Colonic mucosa (tissue), 4 donors: ENCODE data around the gene SCFD2. TPM values are rescaled to one million over a fixed set of nuclear protein-coding genes. Genes with fewer than 3 reads are reported as not detected.

Experiments used
- DNase-seq: peaks from one replicate; pipeline ENCODE4 v3.0.0-alpha.2; 2020
- H3K27ac ChIP-seq: fragments of 200-600 bp; one replicate; pipeline ENCODE4 v1.8.0; 2021
- H3K27me3 ChIP-seq: fragments of 200-600 bp; one replicate; pipeline ENCODE4 v1.8.0; 2021
- H3K36me3 ChIP-seq: fragments of 200-600 bp; one replicate; pipeline ENCODE4 v1.8.0; 2021
- H3K4me1 ChIP-seq: fragments of 200-600 bp; one replicate; pipeline ENCODE4 v1.8.0; 2021; ENCODE audit warnings: mild to moderate bottlenecking
- H3K4me3 ChIP-seq: fragments of 200-600 bp; one replicate; pipeline ENCODE4 v1.8.0; 2021
- H3K9ac ChIP-seq, 2 donors: one replicate each; pipeline ENCODE4 v1.7.0; 2013; ENCODE audit warnings: control low read depth in 2 of 2, low read depth in 2 of 2, low read length in 2 of 2
- H3K9me3 ChIP-seq: fragments of 200-600 bp; one replicate; pipeline ENCODE4 v1.8.0; 2021
- intact Hi-C: fragments of 100-400 bp; cut with DNase I; formaldehyde crosslinking; loops from one replicate; pipeline ENCODE4 v1.14.1; 2022
- total RNA-seq, 2 donors: library from RNA; stranded (reverse); fragmentation: NEBNext Ultra II Directional in 1 of 2; extraction: Animal tissue kit (Norgen Biotek cat#: 25700) in 1 of 2; gene quantifications; one replicate each; pipeline ENCODE4 v1.2.1, GENCODE V29; 2021
- TF ChIP-seq, protein P1 (sequence below): fragments of 200-600 bp; IDR thresholded peaks from one replicate; pipeline ENCODE4 v1.8.0; 2022; ENCODE audit warnings: antibody characterized with exemption, mild to moderate bottlenecking
- donor health status: healthy.
- donor health status: DM: no; HTN: no; CAD: no.
- donor health status: DM: no; HTN: no; CAD: no.

SCFD2 gene
- total RNA-seq, 2 donors from 2014 or later = 11.5 to 29.4 TPM

DNA sequence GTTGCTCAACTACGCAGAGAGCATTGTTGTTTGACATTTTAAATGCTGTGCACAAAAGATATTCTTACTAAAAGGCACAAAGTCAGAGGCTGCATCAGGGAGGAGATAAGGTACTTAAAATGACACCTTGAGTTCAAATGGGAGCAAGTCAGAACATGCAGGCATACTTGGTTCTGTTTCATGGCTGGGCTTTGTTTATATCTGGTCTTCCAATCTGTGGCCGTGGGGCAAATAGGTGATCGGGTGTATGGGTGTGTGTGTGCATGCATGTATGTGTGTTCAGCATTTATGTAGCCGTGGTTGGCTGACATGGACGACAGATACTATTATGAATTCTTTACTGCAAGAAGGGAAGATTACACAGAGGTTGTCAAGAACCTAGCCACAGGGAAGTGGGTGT, 397.6 kb downstream of the SCFD2 start:
- Histone ChIP-seq H3K9me3 (no peaks in the 10 kb centered on the region), H3K9ac (no peak overlapping the region), H3K27me3 (no peaks in the 10 kb centered on the region), H3K4me3 (no peak overlapping the region), H3K4me1 (no peaks in the 10 kb centered on the region), H3K36me3 (no peaks in the 10 kb centered on the region), H3K27ac (no peak overlapping the region)
- TF ChIP-seq, protein P1, sequence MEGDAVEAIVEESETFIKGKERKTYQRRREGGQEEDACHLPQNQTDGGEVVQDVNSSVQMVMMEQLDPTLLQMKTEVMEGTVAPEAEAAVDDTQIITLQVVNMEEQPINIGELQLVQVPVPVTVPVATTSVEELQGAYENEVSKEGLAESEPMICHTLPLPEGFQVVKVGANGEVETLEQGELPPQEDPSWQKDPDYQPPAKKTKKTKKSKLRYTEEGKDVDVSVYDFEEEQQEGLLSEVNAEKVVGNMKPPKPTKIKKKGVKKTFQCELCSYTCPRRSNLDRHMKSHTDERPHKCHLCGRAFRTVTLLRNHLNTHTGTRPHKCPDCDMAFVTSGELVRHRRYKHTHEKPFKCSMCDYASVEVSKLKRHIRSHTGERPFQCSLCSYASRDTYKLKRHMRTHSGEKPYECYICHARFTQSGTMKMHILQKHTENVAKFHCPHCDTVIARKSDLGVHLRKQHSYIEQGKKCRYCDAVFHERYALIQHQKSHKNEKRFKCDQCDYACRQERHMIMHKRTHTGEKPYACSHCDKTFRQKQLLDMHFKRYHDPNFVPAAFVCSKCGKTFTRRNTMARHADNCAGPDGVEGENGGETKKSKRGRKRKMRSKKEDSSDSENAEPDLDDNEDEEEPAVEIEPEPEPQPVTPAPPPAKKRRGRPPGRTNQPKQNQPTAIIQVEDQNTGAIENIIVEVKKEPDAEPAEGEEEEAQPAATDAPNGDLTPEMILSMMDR = no peak
- intact Hi-C loops = no loop called here
- DNase-seq = no peak

- H3K9ac ChIP-seq = no peak overlapping the region
- intact Hi-C loops = no loop called here
- H3K36me3 ChIP-seq = no peaks in the 10 kb centered on the region
- H3K4me3 ChIP-seq = no peak overlapping the region
- H3K27ac ChIP-seq = no peak overlapping the region
- DNase-seq = no peak
- no peaks in the 10 kb centered on the region for H3K9me3 ChIP-seq
- H3K4me1 ChIP-seq = no peaks in the 10 kb centered on the region
- H3K27me3 ChIP-seq = no peaks in the 10 kb centered on the region
- TF ChIP-seq, protein P1 = no peak
Measured at GRCh38 chr4:52966781-52967180, 399.1 kb downstream of the SCFD2 start.

GRCh38 chr4:52966172-52966571, 399.7 kb downstream of the SCFD2 start:
- Histone ChIP-seq H3K9ac (no peak overlapping the region), H3K9me3 (no peaks in the 10 kb centered on the region), H3K27me3 (no peaks in the 10 kb centered on the region), H3K27ac (no peak overlapping the region), H3K36me3 (no peaks in the 10 kb centered on the region), H3K4me3 (no peak overlapping the region), H3K4me1 (no peaks in the 10 kb centered on the region)
- no peak for DNase-seq
- TF ChIP-seq, protein P1 = no peak
- intact Hi-C loops = no loop called here

GRCh38 chr4:52964561-52965101, 401.2 kb downstream of the SCFD2 start:
- TF ChIP-seq, protein P1 = no peak
- no peak for DNase-seq
- no peaks in the 10 kb centered on the region for H3K27me3 ChIP-seq
- H3K9me3 ChIP-seq = no peaks in the 10 kb centered on the region
- H3K9ac ChIP-seq = no peak overlapping the region
- intact Hi-C loops = no loop called here
- H3K4me3 ChIP-seq = no peak overlapping the region
- H3K36me3 ChIP-seq = no peaks in the 10 kb centered on the region
- no peak overlapping the region for H3K27ac ChIP-seq
- no peaks in the 10 kb centered on the region for H3K4me1 ChIP-seq

DNA sequence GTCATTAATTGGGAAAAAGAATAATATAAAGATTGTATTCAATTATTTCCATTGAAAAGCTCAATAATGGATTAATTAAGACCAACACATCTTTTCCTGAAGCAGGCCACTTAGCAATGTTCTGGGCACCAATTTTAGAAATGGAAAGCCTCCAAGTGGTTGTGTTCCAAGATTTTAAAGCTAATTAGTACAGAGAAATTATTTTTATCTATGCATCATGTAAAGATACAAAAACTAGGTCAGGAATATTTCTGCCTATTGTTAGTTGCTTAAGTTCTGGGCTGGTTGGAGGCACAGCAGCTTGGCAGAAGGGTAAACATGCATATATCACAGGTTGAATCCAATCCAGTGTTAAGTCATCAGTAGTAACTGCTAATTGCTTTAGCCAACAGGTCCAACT, 401.9 kb downstream of the SCFD2 start:
- H3K27me3 ChIP-seq = no peaks in the 10 kb centered on the region
- intact Hi-C loops = no loop called here
- TF ChIP-seq, protein P1 = no peak

More for the DNA sequence above, 401.9 kb downstream of the SCFD2 start:
- Histone ChIP-seq H3K27ac (no peak overlapping the region), H3K9me3 (no peaks in the 10 kb centered on the region), H3K4me3 (no peak overlapping the region), H3K4me1 (no peaks in the 10 kb centered on the region), H3K36me3 (no peaks in the 10 kb centered on the region), H3K9ac (no peak overlapping the region)
- DNase-seq = no peak
